Measurements from ENCODE around the gene HAO1.

DNA sequence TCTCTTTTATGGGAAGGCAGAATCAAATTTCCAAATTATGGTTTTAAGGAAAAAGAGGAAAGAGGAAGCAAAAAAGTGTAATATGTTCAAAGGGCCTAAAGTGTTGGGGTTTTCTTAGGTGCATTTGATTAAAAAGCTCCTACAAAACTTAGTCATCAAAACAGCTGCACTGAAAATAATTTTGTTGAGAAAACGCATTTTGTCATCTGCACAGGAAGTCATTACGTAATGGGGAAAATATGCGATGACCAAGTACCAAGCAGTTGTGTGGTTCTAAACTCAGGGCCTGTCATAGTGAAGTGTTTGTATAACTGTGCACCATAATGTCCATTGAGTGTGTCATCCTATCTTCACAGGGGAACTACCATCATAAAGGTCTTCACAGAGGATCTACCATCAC lies 15.6 kb downstream of the HAO1 start:
- TF ChIP-seq, protein P1, sequence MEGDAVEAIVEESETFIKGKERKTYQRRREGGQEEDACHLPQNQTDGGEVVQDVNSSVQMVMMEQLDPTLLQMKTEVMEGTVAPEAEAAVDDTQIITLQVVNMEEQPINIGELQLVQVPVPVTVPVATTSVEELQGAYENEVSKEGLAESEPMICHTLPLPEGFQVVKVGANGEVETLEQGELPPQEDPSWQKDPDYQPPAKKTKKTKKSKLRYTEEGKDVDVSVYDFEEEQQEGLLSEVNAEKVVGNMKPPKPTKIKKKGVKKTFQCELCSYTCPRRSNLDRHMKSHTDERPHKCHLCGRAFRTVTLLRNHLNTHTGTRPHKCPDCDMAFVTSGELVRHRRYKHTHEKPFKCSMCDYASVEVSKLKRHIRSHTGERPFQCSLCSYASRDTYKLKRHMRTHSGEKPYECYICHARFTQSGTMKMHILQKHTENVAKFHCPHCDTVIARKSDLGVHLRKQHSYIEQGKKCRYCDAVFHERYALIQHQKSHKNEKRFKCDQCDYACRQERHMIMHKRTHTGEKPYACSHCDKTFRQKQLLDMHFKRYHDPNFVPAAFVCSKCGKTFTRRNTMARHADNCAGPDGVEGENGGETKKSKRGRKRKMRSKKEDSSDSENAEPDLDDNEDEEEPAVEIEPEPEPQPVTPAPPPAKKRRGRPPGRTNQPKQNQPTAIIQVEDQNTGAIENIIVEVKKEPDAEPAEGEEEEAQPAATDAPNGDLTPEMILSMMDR (IDR thresholded peaks at IDR 0.05) = no peak
- TF ChIP-seq EZH2 (IDR thresholded peaks at IDR 0.05) (no peak), EZH2phosphoT487 (IDR thresholded peaks at IDR 0.05) (no peak)
